IPS-20b (cell line): ENCODE results near the gene ITGA5.

Experiments
- H3K27ac ChIP-seq: one replicate; pipeline ENCODE4 v1.5.1; 2013; ENCODE audit warnings: low read length
- H3K27me3 ChIP-seq: 2 replicates; pipeline ENCODE4 v1.6.1; 2013; ENCODE audit warnings: mild to moderate bottlenecking, low read length, inconsistent platforms; ENCODE audit not compliant: insufficient read depth
- H3K36me3 ChIP-seq: 2 replicates; pipeline ENCODE4 v1.6.1; 2013; ENCODE audit warnings: low read depth, mild to moderate bottlenecking, inconsistent platforms, low read length, moderate library complexity; ENCODE audit not compliant: insufficient read depth
- H3K4me1 ChIP-seq: 2 replicates; pipeline ENCODE4 v1.6.1; 2013; ENCODE audit warnings: mild to moderate bottlenecking, control low read depth, inconsistent platforms, low read length, moderate library complexity; ENCODE audit not compliant: insufficient read depth
- H3K4me3 ChIP-seq: 2 replicates; pipeline ENCODE4 v1.5.1; 2013; ENCODE audit warnings: mild to moderate bottlenecking, low read length, inconsistent platforms
- H3K9ac ChIP-seq: 2 replicates; pipeline ENCODE4 v1.6.1; 2013; ENCODE audit warnings: low read depth, mild to moderate bottlenecking, inconsistent platforms, low read length, moderate library complexity
- H3K9me3 ChIP-seq: 2 replicates; pipeline ENCODE4 v1.6.1; 2013; ENCODE audit warnings: mild to moderate bottlenecking, low read depth, low read length, inconsistent platforms; ENCODE audit not compliant: insufficient read depth

Gene ITGA5

GRCh38 chr12:54393207-54393609 is 25.9 kb downstream of the ITGA5 start:
- H3K9me3 ChIP-seq = no peaks in the 10 kb centered on the region
- no peak overlapping the region for H3K27ac ChIP-seq
- H3K4me1 ChIP-seq = peaks cover 34% of the 10 kb centered on the region
- H3K36me3 ChIP-seq = peaks cover 20% of the 10 kb centered on the region
- no peak overlapping the region for H3K4me3 ChIP-seq
- H3K9ac ChIP-seq = no peak overlapping the region
- peaks cover 15% of the 10 kb centered on the region; the same call in 1 of the 2 replicates for H3K27me3 ChIP-seq

DNA sequence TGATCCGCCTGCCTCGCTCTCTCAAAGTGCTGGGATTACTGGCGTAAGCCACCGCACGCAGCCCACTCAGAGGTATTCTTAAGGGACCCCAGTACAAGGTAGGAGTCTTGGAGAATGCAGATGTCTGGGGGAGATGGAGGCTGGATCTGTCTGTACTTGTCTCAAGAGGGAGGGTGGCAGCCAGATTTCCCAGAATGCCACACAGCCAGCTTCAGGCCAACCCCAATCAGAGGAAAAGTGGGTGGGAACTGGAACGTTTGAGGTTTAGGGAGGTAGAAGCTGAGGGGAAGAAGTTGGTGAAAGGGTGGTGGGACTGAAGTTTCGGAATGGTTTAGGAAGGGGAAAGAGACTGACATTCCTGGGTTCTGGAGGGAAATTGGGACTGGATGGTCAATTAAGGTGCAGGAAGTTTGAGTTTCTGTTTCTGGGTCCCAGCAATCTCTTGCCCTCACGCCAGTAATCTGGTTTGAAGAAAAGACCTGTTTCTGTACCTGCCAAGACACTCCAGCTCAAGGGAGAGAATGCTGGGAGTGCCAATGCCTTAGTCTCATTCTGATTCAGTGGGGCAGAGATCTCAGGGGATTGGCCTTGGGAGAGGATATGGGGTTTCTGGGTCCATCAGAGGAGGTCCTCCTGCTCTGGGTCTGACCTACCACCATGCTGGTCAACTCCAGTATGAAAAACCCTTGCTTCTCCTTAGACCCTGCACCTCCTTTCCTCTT is 26.4 kb downstream of the ITGA5 start:
- no peak overlapping the region for H3K27ac ChIP-seq
- H3K27me3 ChIP-seq = peaks cover 15% of the 10 kb centered on the region; the same call in 1 of the 2 replicates
- H3K4me3 ChIP-seq = no peak overlapping the region
- H3K9me3 ChIP-seq = no peaks in the 10 kb centered on the region
- peaks cover 17% of the 10 kb centered on the region for H3K36me3 ChIP-seq
- H3K4me1 ChIP-seq = peaks cover 40% of the 10 kb centered on the region
- H3K9ac ChIP-seq = no peak overlapping the region

DNA sequence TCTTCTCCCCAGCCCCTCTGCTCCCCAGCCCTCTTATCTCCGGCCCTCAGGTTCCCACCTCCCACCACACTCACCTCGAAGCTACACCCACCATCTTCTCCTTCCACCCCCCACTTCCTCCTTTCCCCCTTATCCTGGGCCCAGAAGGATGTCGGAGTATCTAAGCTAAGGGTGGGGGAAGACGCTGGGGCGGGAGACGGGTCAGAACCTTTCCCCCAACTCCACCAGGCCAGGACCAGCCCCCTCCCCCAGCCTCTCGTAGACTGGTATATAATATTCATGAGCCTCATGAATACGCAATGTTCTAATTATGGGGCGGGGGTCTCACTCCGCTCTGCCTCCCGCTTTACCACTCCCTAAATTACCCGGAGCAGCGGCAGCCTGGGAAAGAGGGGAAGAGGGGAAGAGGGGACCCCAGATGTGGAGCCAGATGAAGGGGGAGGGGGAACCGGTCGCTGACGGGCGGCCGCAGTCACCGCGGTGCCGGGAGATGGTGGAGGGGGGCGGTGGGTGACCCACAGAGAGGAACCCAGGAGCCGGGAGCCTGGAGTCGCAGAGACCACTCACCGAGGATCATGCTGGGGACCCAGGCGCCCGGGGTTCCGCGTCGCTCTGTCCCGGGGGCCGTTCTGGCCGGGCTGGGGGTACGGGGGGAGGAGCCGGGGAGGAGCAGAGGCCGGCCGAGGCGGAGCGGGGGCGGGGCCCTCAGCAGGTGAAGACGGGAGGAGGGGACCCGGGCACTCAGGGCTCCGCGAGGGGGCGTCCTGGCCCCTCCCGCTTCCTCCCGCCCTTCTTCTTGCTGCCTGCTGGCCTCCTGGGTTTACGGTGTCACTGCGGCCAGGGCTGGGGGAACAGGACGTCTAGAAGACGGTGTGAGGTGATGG is 28.2 kb downstream of the ITGA5 start:
- H3K9ac ChIP-seq = peak overlapping the region; percentile 76; the same call in 1 of the 2 replicates
- peaks cover 57% of the 10 kb centered on the region for H3K4me1 ChIP-seq
- H3K27me3 ChIP-seq = peaks cover 15% of the 10 kb centered on the region; the same call in 1 of the 2 replicates
- H3K36me3 ChIP-seq = peaks cover 2% of the 10 kb centered on the region; the same call in 1 of the 2 replicates
- H3K27ac ChIP-seq = peak overlapping the region; percentile 26
- H3K9me3 ChIP-seq = no peaks in the 10 kb centered on the region
- H3K4me3 ChIP-seq = peak overlapping the region; percentile 87

- Histone ChIP-seq H3K4me1 (peaks cover 62% of the 10 kb centered on the region), H3K27ac (no peak overlapping the region)
Measured at GRCh38 chr12:54390176-54390667, 28.8 kb downstream of the ITGA5 start.

GRCh38 chr12:54389607-54390175 is 29.4 kb downstream of the ITGA5 start:
- H3K27ac ChIP-seq = no peak overlapping the region
- no peak overlapping the region; the same call in 1 of the 2 replicates for H3K9ac ChIP-seq
- H3K27me3 ChIP-seq = peaks cover 15% of the 10 kb centered on the region; the same call in 1 of the 2 replicates
- no peaks in the 10 kb centered on the region for H3K36me3 ChIP-seq
- peak overlapping the region; percentile 87 for H3K4me3 ChIP-seq
- peaks cover 67% of the 10 kb centered on the region for H3K4me1 ChIP-seq
- no peaks in the 10 kb centered on the region for H3K9me3 ChIP-seq

More at GRCh38 chr12:54390176-54390667, 28.8 kb downstream of the ITGA5 start:
- Histone ChIP-seq H3K36me3 (no peaks in the 10 kb centered on the region), H3K4me3 (peak overlapping the region; percentile 87; the same call in 1 of the 2 replicates), H3K9me3 (no peaks in the 10 kb centered on the region), H3K27me3 (peaks cover 15% of the 10 kb centered on the region; the same call in 1 of the 2 replicates), H3K9ac (peak overlapping the region; percentile 76; the same call in 1 of the 2 replicates)

GRCh38 chr12:54389134-54389508 is 29.9 kb downstream of the ITGA5 start:
- Histone ChIP-seq H3K9ac (no peak overlapping the region), H3K4me1 (peaks cover 70% of the 10 kb centered on the region), H3K27me3 (peaks cover 15% of the 10 kb centered on the region; the same call in 1 of the 2 replicates), H3K36me3 (peaks cover under 1% of the 10 kb centered on the region), H3K27ac (no peak overlapping the region), H3K4me3 (peak overlapping the region; percentile 87; the same call in 1 of the 2 replicates), H3K9me3 (no peaks in the 10 kb centered on the region)

DNA sequence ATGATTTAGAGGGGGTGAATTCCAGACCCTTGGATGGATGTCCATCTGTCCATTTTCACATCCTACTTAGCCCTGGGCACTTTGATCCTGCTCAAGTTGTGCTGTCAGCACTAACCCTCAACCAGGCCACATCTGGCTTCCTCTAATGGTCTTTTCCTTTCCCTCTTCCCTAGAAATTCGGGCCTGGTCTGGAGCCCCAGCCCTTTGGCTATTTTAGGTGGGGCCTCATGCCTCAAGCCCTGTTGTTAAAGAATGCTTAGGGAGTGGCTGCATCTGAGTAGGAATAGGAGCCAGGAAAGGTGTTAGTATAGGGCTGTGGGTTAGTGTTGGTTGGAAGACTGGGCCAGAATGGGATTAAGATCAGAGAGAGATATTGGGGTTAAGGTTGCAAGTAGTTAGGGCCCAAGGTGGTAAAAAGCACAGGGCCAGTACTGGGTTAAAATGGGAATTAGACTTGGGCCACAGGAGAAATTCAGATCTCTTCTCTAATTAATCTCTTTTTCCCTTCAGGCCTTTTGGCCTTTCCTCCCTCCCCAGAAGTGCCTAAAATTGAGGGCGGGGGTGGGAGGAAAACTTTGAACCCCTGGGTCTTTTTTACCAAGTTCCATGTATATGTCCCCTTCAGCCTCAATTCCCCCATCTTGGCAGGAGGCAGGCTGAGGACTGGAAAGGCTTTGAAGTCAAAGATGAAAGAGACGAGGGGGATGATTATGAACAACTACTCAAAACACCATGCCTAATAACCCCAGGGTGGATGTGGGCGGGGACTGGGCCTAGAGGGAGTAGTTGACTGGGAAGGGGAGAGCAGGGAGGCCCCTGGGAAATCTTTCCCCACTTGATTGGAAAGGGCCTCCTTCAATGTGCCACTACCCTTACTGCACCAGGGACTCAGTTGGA is 30.6 kb downstream of the ITGA5 start:
- Histone ChIP-seq H3K9ac (no peak overlapping the region), H3K27me3 (peaks cover 15% of the 10 kb centered on the region; the same call in 1 of the 2 replicates), H3K4me1 (peaks cover 66% of the 10 kb centered on the region), H3K36me3 (peaks cover 5% of the 10 kb centered on the region), H3K27ac (no peak overlapping the region), H3K9me3 (no peaks in the 10 kb centered on the region), H3K4me3 (no peak overlapping the region)

DNA sequence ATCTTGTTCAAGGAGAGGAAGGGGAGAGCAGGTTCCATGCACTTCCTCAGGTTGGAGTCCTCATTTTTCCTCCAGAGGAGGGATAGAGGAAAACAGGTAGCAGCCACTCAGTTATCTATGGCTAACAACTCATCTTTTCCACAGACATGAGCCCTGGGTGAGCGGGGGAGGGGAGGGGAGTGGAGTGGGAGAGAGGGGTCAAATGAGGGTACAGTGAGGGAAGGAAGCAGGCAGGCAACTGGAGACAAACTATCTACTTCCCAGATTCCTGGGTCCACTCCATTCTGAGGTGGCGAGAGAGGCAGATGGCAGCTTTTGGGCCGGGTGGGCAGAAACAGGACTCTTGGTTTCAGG is 32.0 kb downstream of the ITGA5 start:
- H3K36me3 ChIP-seq = peaks cover 15% of the 10 kb centered on the region
- H3K4me1 ChIP-seq = peaks cover 62% of the 10 kb centered on the region
- peak overlapping the region; percentile 59 for H3K27ac ChIP-seq
- peak overlapping the region; percentile 15 for H3K4me3 ChIP-seq
- peaks cover 4% of the 10 kb centered on the region; the same call in 1 of the 2 replicates for H3K27me3 ChIP-seq
- H3K9ac ChIP-seq = peak overlapping the region; percentile 46; the same call in 1 of the 2 replicates
- no peaks in the 10 kb centered on the region for H3K9me3 ChIP-seq

DNA sequence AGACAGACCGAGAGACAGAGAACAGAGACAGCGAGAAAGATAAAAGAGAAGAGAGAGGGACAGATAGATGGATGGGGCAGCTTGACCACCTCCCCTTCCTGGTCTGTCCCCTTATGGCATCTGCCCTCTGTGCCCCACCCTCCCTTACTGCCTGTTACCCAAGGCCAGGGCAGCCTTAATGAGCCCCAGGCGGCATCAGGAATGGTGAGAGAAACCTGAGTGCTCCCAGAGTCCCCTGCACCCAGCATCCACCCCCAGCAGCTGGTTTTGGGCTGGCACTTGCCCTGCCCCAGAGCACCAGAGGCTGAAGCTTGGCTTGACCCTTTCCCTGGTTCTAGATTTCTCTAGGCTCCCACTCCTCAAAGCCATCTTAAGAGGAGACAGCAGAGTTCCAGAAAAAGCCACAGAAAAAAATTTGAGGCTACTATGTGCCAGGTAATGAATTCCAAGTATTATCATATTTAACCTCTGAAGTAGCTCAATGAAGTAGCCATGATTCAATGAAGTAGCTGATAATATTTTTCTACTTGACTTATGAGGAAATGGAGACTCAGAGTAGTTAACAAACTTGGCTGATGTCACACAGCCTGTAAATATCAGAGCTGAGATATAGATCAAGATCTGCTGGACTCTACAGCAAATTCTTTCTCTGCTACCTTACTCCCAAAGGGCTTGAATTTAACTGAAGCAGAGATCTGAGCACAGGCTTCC is 32.5 kb downstream of the ITGA5 start:
- H3K9ac ChIP-seq = peak overlapping the region; percentile 46; the same call in 1 of the 2 replicates
- H3K27ac ChIP-seq = peak overlapping the region; percentile 59
- peaks cover 59% of the 10 kb centered on the region for H3K4me1 ChIP-seq
- peaks cover 15% of the 10 kb centered on the region for H3K36me3 ChIP-seq
- no peaks in the 10 kb centered on the region for H3K9me3 ChIP-seq
- no peaks in the 10 kb centered on the region for H3K27me3 ChIP-seq
- peak overlapping the region; percentile 53 for H3K4me3 ChIP-seq

DNA sequence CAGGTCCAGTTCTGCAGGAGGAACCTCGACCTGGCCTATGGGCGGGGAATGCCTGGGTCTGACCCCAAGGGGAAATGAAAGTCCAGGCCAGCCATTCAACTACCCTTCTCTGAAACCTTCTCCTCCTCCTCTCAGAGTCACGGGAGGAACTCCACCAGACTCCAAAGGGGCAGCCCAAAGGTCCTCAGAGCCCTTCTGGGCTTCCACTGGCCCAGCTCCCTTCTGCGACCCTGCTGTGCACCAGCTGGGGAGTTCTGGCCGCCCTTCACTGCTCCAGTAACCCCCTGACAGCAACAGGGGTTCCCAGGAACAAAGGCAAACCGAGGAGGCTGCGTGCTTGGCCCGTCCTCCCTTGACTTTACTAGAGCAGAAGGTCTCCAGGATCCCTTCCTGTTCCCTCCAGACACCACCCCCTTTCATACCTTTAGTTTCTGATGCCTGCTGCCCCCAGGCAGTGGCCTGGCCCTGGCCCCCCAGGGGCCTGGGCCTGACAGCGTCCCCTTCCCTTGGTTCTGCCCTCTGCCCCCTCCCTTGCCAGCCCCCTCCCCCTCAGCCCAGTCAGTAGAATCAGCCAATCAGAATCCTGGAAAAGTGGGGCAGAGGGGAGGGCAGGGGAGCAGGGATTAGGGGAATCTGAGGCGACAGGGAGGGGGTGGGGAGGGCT is 33.7 kb downstream of the ITGA5 start:
- Histone ChIP-seq H3K9me3 (no peaks in the 10 kb centered on the region), H3K27ac (peak overlapping the region; percentile 59), H3K4me3 (peak overlapping the region; percentile 53), H3K9ac (peak overlapping the region; percentile 66; the same call in 1 of the 2 replicates), H3K36me3 (peaks cover 15% of the 10 kb centered on the region), H3K27me3 (no peaks in the 10 kb centered on the region), H3K4me1 (peaks cover 59% of the 10 kb centered on the region)
